Left lung (tissue), 10 donors: Measurements from ENCODE around the gene ITPRIPL2. TPM values are rescaled to one million over a fixed set of nuclear protein-coding genes. Genes with fewer than 3 reads are reported as not detected.

ENCODE experiments used
- ATAC-seq: fragments of 200-7000 bp; cut with Tn5 transposase; one replicate; pipeline ENCODE4 v1.9.1; 2020; ENCODE audit warnings: moderate library complexity
- DNase-seq, 4 donors: peaks; one replicate each; pipeline ENCODE4 v3.0.0-alpha.2; 2013 to 2020
- H3K27ac ChIP-seq, 2 donors: fragments of 200-600 bp; sonication (generic) in 1 of 2; one replicate each; pipeline versions ENCODE4 v1.5.0 to v1.8.0; 2020 to 2021
- H3K27me3 ChIP-seq, 2 donors: fragments of 200-600 bp; sonication (generic) in 1 of 2; one replicate each; pipeline versions ENCODE4 v1.5.0 to v1.8.0; 2020 to 2021
- H3K36me3 ChIP-seq, 2 donors: fragments of 200-600 bp; sonication (generic) in 1 of 2; one replicate each; pipeline versions ENCODE4 v1.5.0 to v1.8.0; 2020 to 2021
- H3K4me1 ChIP-seq, 2 donors: fragments of 200-600 bp; one replicate each; pipeline ENCODE4 v1.8.0; 2021
- H3K4me3 ChIP-seq, 2 donors: fragments of 200-600 bp; sonication (generic) in 1 of 2; one replicate each; pipeline versions ENCODE4 v1.5.0 to v1.8.0; 2020 to 2021; ENCODE audit warnings: mild to moderate bottlenecking in 1 of 2
- H3K9me3 ChIP-seq, 2 donors: fragments of 200-600 bp; sonication (generic) in 1 of 2; one replicate each; pipeline versions ENCODE4 v1.5.0 to v1.8.0; 2020 to 2021
- intact Hi-C, 2 donors: fragments of 100-400 bp; cut with DNase I; formaldehyde crosslinking; loops; one replicate each; pipeline versions ENCODE4 v1.11.2 to v1.14.2; 2022
- polyA plus RNA-seq, 6 donors: library from polyadenylated mRNA; unstranded; fragments of 120-200 nt; gene quantifications; one replicate each; pipeline ENCODE4 v1.2.1, GENCODE V29; 2013; ENCODE audit not compliant: insufficient read length in 6 of 6
- total RNA-seq, 2 donors: library from RNA; stranded (reverse); fragmentation: NEBNext Ultra II Directional; extraction: Animal tissue kit (Norgen Biotek cat#: 25700); gene quantifications; one replicate each; pipeline ENCODE4 v1.2.1, GENCODE V29; 2021
- TF ChIP-seq, protein P1 (sequence below), 2 donors: fragments of 200-600 bp; sonication (generic) in 1 of 2; IDR thresholded peaks; one replicate each; pipeline versions ENCODE4 v1.5.0 to v1.8.0; 2021; ENCODE audit warnings: antibody characterized with exemption in 2 of 2
- donor health status: DM: no; HTN: yes; CAD: no.
- donor health status: DM: no; HTN: no; CAD: no.

ITPRIPL2 gene
- total and polyA plus RNA-seq, 8 donors, result 24.6 to 82.7 (median 32.4) TPM

DNA sequence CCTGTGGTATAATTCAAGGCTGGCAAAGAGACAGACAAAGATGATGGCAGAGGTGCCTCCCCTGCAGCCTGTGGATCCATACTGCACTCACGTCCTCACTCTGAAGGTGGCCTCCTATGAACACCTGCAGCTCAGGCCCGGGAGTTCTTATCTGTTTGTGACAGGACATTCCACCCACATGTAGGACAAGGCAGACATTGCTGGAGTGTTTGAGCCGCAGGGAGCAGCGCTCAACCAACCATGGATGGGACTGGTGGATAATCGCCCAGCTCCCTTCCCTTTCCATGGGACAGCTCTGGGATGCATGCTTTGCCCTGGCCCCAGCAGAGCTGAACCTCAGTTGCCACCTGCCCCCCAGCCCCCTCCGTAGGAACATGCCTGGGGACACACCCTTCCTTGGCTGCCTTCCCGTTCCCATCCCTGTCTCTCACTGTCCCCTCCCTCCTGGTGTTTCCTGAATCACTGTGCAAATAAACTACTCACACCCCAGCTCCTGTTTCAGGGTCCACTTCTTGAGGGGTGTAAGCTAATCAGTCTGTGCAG lies 22.2 kb downstream of the ITPRIPL2 start:
- TF ChIP-seq, protein P1, sequence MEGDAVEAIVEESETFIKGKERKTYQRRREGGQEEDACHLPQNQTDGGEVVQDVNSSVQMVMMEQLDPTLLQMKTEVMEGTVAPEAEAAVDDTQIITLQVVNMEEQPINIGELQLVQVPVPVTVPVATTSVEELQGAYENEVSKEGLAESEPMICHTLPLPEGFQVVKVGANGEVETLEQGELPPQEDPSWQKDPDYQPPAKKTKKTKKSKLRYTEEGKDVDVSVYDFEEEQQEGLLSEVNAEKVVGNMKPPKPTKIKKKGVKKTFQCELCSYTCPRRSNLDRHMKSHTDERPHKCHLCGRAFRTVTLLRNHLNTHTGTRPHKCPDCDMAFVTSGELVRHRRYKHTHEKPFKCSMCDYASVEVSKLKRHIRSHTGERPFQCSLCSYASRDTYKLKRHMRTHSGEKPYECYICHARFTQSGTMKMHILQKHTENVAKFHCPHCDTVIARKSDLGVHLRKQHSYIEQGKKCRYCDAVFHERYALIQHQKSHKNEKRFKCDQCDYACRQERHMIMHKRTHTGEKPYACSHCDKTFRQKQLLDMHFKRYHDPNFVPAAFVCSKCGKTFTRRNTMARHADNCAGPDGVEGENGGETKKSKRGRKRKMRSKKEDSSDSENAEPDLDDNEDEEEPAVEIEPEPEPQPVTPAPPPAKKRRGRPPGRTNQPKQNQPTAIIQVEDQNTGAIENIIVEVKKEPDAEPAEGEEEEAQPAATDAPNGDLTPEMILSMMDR (IDR thresholded peaks at IDR 0.05), result no peak
- H3K4me1 ChIP-seq, result peaks cover 49 to 75% of the 10 kb centered on the region in 2 donors
- H3K9me3 ChIP-seq, result no peaks in the 10 kb centered on the region
- H3K4me3 ChIP-seq, result no peak overlapping the region
- no peaks in the 10 kb centered on the region for H3K27me3 ChIP-seq
- H3K36me3 ChIP-seq, result no peaks in the 10 kb centered on the region
- peak in 2 of 4 donors; percentile 64 to 65 for DNase-seq
- ATAC-seq, result peak; percentile 51
- peak overlapping the region; percentile 26 to 34 for H3K27ac ChIP-seq
- intact Hi-C loops, result no loop called here

DNA sequence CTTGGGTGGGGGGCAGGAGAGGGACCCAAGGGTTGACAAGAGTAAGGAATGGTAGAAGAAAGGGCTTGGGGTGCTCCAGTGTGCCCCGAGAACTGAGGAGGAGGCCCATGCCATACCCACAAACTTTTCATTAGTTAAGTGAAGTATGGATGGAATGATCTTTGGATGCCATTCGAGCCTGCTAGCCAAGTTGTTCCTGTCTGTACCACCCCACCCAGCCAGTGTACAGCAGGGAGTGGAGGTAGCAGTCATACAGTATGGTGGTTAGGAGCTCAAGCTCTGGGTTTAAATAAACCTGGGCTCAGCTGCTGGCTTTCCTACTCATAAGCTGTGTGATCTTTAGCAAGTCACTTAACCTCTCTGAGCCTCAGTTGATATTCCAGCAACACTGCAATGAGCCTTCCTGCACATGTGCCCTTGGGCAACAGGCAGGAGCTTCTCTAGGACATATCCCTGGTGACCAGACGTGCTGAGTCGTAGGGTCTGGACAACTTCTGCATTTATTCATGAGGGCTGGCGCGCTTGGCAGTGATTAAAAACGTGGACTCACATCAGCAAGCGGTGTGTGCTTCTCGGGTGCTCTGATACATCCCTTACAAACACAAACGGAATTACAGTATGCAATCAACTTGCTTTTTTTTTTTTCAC lies 22.9 kb downstream of the ITPRIPL2 start:
- Histone ChIP-seq H3K27ac (peak overlapping the region; percentile 26 to 34), H3K36me3 (no peaks in the 10 kb centered on the region), H3K27me3 (no peaks in the 10 kb centered on the region), H3K4me1 (peaks cover 44 to 69% of the 10 kb centered on the region in 2 donors), H3K4me3 (no peak overlapping the region), H3K9me3 (no peaks in the 10 kb centered on the region)
- DNase-seq (peak in 1 of 4 donors; percentile 62), ATAC-seq (peak; percentile 62)
- TF ChIP-seq, protein P1 (IDR thresholded peaks at IDR 0.05), result no peak
- intact Hi-C loops, result no loop called here

DNA sequence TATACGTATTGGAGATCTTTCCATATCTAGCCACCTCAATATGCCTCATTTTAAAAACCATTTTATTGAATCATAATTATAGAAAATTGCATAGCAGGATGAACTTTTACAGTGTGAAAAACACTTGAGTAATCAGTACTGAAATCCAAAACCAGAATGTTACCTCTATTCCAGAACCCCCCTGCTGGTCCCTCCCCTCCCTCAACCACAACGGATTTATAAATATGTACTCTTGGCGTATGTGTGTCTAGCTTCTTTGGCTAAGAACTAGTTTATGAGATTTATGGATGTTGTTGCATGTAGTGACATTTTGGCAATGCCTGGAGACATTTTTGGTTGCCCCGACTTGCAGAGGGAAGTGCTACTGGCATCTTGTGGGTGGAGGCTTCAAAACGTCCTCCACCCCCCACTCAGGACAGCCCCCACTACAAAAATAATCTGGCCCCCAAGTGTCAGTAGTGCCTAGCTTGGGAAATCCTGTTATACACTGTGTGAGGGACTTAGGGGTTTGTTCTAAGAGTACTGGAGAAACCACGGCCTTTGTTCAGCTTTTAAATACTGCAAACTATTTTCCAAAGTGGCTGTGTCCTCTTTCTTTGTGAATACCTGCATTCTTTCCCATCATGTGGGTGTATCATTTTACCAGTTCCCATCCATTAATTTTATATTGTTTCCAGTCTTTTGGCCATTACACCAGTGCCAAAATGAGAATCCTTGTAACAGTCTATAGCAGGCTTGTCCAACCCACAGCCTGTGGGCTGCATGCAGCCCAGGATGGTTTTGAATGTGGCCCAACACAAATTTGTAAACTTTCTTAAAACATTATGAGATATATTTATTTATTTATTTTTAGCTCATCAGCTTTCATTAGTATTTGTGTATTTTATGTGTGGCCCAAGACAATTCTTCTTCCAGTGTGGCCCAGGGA lies 23.7 kb downstream of the ITPRIPL2 start:
- DNase-seq (no peak), ATAC-seq (no peak)
- Histone ChIP-seq H3K4me3 (no peak overlapping the region), H3K4me1 (peaks cover 41 to 61% of the 10 kb centered on the region in 2 donors), H3K27ac (peak overlapping the region; percentile 24 to 55), H3K36me3 (no peaks in the 10 kb centered on the region), H3K9me3 (no peaks in the 10 kb centered on the region), H3K27me3 (no peaks in the 10 kb centered on the region)
- intact Hi-C loops, result no loop called here
- TF ChIP-seq, protein P1 (IDR thresholded peaks at IDR 0.05), result no peak

DNA sequence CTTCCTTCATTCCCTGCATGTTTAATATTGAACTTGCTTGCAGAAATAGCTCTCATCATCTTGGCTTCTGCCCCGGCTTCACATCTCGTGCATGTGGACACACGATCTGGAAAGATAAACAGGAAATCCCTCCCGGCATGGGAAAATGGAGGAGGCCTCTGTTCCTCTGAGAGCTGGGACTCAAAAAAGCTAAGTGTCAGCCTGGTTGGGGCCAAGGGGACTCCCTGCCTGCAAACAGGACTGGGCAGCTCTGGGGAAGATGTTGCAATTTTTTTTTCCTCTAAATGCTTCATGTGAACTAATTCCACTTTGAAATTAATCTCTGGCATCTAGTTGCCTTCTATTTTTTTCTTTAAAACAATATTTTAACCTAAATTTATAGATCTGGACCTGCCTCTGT lies 24.8 kb downstream of the ITPRIPL2 start:
- H3K27ac ChIP-seq, result peak overlapping the region; percentile 16 to 20
- H3K4me3 ChIP-seq, result no peak overlapping the region
- peak in 3 of 4 donors; percentile 71 to 91 (median 83) for DNase-seq
- TF ChIP-seq, protein P1 (IDR thresholded peaks at IDR 0.05), result no peak
- ATAC-seq, result peak; percentile 78
- H3K27me3 ChIP-seq, result no peaks in the 10 kb centered on the region
- peaks cover 41 to 55% of the 10 kb centered on the region in 2 donors for H3K4me1 ChIP-seq
- no peaks in the 10 kb centered on the region for H3K9me3 ChIP-seq
- intact Hi-C loops, result no loop called here
- no peaks in the 10 kb centered on the region for H3K36me3 ChIP-seq
